T-helper 1 cell treated with Interleukin-12 subunit alpha and Interleukin-12 subunit beta and Interleukin-4 antibody, amounts not matched to agents 30 ng/mL and 1 ng/mL, for 36 hours (primary cell): ENCODE results near the gene EIF2S2. TPM values are rescaled to one million over a fixed set of nuclear protein-coding genes. Genes with fewer than 3 reads are reported as not detected.

Source experiments
- intact Hi-C: fragments of 100-400 bp; cut with micrococcal nuclease; formaldehyde crosslinking; loops from one replicate; pipeline ENCODE4 v1.15.1; 2024
- total RNA-seq: library from RNA; stranded (reverse); gene quantifications from 2 replicates; pipeline ENCODE4 v1.2.3, GENCODE V29; 2022

Gene EIF2S2
- total RNA-seq, 1 donor from 2014 or later = 70.0 TPM

GRCh38 chr20:34122274-34122980, 10.4 kb upstream of the EIF2S2 start:
- intact Hi-C loops = no loop called here

- intact Hi-C loops = no loop called here
These were observed 8.2 kb upstream of the EIF2S2 start for GRCh38 chr20:34120213-34120612.

DNA sequence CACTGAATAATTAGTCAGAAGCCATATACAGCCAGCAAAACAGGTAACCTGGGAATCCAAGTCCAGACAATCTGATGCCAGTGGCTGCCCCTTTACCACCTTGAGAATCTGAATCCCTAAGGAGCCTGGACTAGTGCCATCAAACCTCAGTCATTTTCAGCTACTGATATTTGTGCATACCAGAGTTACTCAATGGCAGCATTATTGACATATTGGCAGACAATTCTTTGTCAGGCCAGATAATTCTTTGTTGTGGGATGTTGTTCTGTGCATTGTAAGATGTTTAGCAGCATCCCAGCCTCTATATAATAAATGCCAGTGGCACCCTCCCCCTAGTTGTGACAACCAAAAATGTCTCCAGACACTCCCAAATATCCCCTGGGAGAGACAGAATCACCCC, 3.2 kb upstream of the EIF2S2 start:
- intact Hi-C loops = loop anchor here (10.0 kb wide), 1 partner anchor 590 kb away; the partner anchor contains the start of gene TP53INP2

DNA sequence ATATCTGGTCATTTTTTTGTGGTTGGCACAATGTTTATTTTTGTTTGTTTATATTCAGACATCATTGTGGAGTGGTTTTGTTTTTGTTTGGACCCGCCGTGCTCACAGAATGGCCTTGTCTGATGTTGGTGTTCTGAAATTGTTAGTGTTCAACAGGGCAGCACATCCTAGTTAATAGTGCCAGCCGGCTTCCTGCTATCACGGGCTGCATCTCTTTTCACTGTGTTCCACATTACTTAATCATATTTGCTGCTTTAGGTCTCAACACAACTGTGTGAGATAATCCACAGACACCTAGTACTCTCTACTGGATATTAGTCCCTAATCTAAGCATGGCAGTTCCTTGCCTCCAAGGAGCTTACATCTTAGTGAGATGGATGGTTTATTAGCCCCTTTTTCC, 2.8 kb upstream of the EIF2S2 start:
- intact Hi-C loops = loop anchor here (5.0 to 10.0 kb wide), 5 partner anchors 402 to 762 kb away; partner anchors contain the start of genes ACSS2, DYNLRB1, SNTA1 and TP53INP2

- intact Hi-C loops = loop anchor here (1.0 to 10.0 kb wide), 16 partner anchors 17 to 765 kb away; partner anchors contain the start of genes ACSS2, AHCY, CDK5RAP1 and CHMP4B
These were observed 608 bp upstream of the EIF2S2 start for GRCh38 chr20:34112600-34113101.

GRCh38 chr20:34110745-34111641, 1.1 kb downstream of the EIF2S2 start:
- intact Hi-C loops = loop anchor here (1.0 to 10.0 kb wide), 8 partner anchors 9 to 766 kb away; partner anchors contain the start of genes ACSS2, DYNLRB1, SNTA1 and TP53INP2

DNA sequence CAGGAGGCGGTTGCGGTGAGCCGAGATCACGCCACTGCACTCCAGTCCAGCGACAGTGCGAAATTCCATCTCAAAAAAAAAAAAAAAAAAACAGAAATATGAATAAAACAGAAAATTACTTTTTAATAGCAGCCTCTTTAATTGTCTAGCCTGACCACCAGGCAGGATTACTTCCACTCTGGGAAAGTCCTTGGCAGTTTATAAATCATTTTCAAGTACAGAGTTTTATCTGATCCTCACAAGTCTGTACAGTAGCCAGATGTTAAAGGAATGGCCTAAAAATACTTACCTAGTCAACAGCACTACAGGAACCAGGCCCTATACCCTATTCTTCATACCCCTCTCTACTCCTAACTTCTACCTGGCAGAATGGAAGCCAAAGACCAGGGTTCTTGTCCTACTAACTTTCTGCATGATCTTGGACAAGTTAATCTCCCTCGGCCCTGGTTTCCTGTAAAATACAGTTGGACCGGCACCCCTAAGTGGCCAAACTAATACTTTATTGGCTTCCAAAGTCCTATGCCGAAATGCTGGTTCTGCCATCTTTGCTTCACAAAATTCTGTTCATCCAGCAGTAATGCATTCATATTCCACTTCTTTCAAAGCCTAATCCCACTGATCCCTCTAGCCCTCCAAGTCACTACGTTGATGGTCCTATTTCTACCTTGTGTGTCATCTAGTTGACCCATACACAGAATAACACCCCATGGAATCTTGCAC, 1.9 kb downstream of the EIF2S2 start:
- intact Hi-C loops = loop anchor here (1.0 to 10.0 kb wide), 8 partner anchors 8 to 767 kb away; partner anchors contain the start of genes ACSS2, DYNLRB1, SNTA1 and TP53INP2

GRCh38 chr20:34109442-34109841, 2.6 kb downstream of the EIF2S2 start:
- intact Hi-C loops = no loop called here

DNA sequence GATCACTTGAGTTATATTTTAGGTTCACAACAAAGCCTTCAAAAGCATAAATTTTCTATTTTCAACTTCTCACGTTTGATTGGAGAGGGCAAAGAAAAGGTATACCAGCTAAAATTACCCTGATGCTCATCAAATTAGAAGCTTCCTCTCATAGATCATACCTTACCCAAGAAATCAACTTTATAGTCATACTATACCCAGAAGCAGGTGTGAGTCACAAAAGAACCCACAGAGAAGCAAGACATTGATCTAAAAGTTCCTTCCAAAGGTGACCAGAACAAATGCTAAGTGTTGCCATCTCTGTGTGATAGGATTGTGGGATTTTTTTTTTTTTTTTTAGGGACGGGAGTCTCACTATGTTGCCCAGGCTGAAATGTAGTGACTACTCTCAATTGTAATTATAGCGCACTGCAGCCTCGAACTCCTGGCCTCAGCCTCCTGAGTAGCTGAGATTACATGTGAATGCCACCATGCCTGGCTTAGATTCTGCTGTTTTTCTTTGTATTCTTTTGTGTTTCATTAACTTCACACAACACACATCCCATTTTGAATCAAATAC, 3.3 kb downstream of the EIF2S2 start:
- intact Hi-C loops = no loop called here

GRCh38 chr20:34105978-34106675, 5.9 kb downstream of the EIF2S2 start:
- intact Hi-C loops = no loop called here

DNA sequence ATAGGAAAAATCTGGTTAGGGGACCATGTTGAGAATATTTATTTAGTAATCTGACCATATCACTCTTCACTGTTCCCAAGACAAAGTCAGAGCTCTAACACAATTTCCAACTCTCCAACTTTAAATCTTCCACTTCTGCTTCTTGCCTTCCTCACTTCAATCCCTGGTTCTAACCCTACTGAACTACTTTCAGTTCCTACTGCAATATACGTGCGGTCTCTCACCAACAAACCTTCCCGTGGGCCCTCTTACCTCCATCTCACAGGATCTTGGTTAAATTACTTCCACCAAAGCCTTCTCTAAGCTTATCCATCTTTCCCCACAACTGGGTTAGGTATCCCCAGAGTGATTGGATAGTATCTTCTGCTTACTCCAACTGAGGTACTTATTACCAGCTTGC, 8.0 kb downstream of the EIF2S2 start:
- intact Hi-C loops = no loop called here

- intact Hi-C loops = loop anchor here (1.0 kb wide), 1 partner anchor 8 kb away; no protein-coding TSS in a partner anchor
These were observed 9.7 kb downstream of the EIF2S2 start for GRCh38 chr20:34102342-34102741.

- intact Hi-C loops = no loop called here
These were observed 11.5 kb downstream of the EIF2S2 start for GRCh38 chr20:34100576-34100975.

GRCh38 chr20:34099675-34100074, 12.4 kb downstream of the EIF2S2 start:
- intact Hi-C loops = no loop called here

DNA sequence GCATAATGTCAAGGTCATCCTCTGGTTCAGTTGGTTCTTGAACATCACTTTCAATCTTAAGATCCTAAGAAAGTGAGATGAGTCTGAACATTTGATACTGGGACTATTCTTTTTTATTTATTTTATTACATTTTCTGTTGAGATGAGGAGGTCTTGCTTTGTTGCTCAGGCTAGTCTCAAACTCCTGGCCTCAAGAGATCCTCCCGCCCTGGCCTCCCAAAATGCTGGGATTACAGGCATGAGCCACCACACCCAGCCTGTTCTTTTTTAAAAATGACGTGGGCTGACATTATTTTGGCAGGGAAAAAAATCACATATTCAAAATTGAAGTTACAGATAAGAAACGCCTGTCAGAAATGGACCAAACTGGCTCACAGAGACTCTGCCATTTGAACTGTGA, 13.5 kb downstream of the EIF2S2 start:
- intact Hi-C loops = no loop called here

- intact Hi-C loops = no loop called here
These were observed 15.2 kb downstream of the EIF2S2 start for GRCh38 chr20:34096699-34097444.

- intact Hi-C loops = no loop called here
These were observed 16.2 kb downstream of the EIF2S2 start for GRCh38 chr20:34095825-34096224.

- intact Hi-C loops = no loop called here
These were observed 18.1 kb downstream of the EIF2S2 start for GRCh38 chr20:34093895-34094294.

DNA sequence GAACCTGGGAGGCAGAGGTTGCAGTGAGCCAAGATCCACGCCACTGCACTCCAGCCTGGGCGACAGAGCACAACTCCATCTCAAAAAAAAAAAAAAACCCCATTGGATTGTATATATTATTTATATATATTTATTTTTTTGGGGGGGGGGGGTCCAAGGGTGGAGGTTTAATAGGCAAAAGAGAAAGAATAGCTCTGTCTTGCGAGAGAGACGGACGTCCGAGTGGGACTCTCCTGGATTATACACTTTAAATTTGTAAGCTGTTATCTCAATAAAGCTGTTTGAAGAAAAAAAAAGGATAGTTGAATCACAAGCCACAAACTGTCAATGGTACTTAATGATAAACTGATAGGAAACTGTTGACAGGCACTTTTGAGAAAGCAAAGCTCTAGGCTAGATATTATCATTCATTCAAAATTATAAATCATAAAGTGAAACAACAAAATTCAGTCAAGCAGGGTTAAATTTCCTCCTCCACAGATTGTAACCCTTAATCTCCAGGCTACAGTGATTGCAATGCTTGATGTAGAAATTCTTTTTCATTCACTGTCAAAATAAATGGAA, 20.3 kb downstream of the EIF2S2 start:
- intact Hi-C loops = no loop called here
